ENCODE results near the gene POLR1B. TPM values are rescaled to one million over a fixed set of nuclear protein-coding genes. Genes with fewer than 3 reads are reported as not detected.

The POLR1B gene
- total RNA-seq, 4 donors from 2014 or later = 13.5 to 39.0 (median 14.6) TPM

DNA sequence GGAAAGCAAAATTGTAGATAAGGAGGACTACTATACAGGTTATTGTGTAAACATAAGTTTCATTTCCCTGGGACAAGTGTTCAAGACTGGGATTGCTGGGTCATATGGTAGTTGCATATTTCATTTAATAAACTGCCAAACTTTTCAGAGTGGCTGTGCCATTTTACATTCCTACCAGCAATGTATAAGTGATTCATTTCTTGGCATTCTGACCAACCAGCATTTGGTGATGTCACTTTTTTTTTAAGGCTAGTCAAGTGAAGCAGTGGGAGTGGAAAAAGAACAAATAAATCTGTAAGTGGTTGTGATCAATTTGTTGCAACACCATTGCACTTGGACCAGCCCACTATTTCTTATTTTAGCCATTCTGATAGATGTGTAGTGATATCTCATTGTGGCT lies 37.0 kb downstream of the POLR1B start:
- TF ChIP-seq, protein P1, sequence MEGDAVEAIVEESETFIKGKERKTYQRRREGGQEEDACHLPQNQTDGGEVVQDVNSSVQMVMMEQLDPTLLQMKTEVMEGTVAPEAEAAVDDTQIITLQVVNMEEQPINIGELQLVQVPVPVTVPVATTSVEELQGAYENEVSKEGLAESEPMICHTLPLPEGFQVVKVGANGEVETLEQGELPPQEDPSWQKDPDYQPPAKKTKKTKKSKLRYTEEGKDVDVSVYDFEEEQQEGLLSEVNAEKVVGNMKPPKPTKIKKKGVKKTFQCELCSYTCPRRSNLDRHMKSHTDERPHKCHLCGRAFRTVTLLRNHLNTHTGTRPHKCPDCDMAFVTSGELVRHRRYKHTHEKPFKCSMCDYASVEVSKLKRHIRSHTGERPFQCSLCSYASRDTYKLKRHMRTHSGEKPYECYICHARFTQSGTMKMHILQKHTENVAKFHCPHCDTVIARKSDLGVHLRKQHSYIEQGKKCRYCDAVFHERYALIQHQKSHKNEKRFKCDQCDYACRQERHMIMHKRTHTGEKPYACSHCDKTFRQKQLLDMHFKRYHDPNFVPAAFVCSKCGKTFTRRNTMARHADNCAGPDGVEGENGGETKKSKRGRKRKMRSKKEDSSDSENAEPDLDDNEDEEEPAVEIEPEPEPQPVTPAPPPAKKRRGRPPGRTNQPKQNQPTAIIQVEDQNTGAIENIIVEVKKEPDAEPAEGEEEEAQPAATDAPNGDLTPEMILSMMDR (IDR thresholded peaks at IDR 0.05) = no peak
- no peak for ATAC-seq (ENCODE audit: low FRiP score)
- no peak for DNase-seq (ENCODE audit: low spot score)

DNA sequence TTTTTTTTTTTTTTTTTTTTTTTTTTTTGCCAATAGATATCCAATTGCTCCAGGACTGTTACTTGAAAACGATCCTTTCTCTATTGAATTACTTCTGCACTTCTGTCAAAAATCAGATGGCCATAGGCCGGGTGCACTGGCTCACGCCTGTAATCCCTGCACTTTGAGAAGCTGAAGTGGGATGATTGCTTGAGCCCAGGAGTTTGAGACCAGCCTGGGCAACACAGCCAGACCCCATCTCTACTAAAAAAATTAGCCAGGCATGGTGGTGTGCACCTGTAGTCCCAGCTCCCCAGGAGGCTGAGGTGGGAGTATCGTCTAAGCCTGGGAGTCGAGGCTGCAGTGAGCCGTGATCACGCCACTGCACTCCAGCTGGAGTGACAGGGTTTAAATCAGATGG lies 37.8 kb downstream of the POLR1B start:
- DNase-seq (ENCODE audit: low spot score) (no peak), ATAC-seq (ENCODE audit: low FRiP score) (no peak)
- TF ChIP-seq, protein P1 (IDR thresholded peaks at IDR 0.05) = no peak

GRCh38 chr2:112582314-112582746 lies 40.1 kb downstream of the POLR1B start:
- DNase-seq (ENCODE audit: low spot score) = no peak
- TF ChIP-seq, protein P1 (IDR thresholded peaks at IDR 0.05) = peak in 1 of 3 donors; percentile 32
- peak; percentile 43 for ATAC-seq (ENCODE audit: low FRiP score)

- DNase-seq (ENCODE audit: low spot score) (no peak), ATAC-seq (ENCODE audit: low FRiP score) (no peak)
- TF ChIP-seq, protein P1 (IDR thresholded peaks at IDR 0.05) = no peak
Measured at GRCh38 chr2:112583497-112584133, 41.4 kb downstream of the POLR1B start.

DNA sequence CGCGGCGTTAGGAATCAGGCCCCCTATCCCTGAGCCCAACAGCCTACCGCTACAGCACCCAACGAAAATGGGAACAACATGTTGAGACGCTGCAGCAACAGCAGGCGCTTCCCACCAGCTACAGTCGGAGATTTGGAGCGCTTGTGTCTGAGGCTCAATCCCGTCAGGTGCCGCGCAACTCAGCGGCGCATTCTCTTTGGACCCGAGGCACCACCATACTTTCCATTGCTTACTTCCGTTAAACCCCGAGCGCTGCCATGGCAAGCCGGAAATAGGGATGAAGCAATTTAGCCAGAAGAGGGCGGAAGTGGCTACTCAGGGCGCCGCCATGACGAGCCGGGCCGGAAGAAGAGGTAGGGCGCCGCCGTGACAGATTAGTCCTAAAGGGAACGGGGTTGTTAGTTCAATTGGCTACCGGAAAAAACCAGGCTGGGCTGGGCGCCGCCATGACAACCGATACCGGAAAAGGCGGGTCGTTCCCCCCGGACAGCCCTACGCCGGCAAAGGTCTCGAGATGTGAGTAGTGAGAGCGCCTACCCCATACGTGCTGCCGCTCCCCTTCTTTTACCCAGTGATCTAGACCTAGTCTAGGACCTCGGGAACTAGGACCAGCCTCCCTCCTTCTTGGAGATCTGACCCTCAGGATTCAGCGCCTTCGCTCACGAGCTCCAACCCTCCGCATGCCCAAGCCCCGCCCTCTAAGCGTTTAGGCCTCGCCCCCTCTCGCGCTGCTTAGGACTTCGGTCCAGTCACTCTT lies 42.0 kb downstream of the POLR1B start, which contains the start of gene CHCHD5:
Gene CHCHD5, plus strand, starts transcription at position 476 of the 757 bp plus-strand sequence. Its CDS starts 39 bp downstream, at position 515.
- peak; percentile 90 for ATAC-seq (ENCODE audit: low FRiP score)
- TF ChIP-seq, protein P1 (IDR thresholded peaks at IDR 0.05) = no peak
- peak; percentile 74 for DNase-seq (ENCODE audit: low spot score)

GRCh38 chr2:112584891-112585250 lies 42.6 kb downstream of the POLR1B start:
- DNase-seq (ENCODE audit: low spot score) (no peak), ATAC-seq (ENCODE audit: low FRiP score) (no peak)
- TF ChIP-seq, protein P1 (IDR thresholded peaks at IDR 0.05) = no peak

Measured in omental fat pad (tissue), 4 donors.